Measurements from ENCODE around the gene ZNF577. TPM values are rescaled to one million over a fixed set of nuclear protein-coding genes. Genes with fewer than 3 reads are reported as not detected.

ZNF577 gene
- total RNA-seq, 2 donors from 2014 or later, result 6.4 to 9.5 TPM

GRCh38 chr19:51837145-51837544 lies 50.6 kb downstream of the ZNF577 start:
- TF ChIP-seq CTCF (IDR thresholded peaks at IDR 0.05), result no peak
- no peaks in the 10 kb centered on the region for H3K36me3 ChIP-seq
- no peak overlapping the region for H3K27ac ChIP-seq
- H3K27me3 ChIP-seq, result no peaks in the 10 kb centered on the region
- H3K9me3 ChIP-seq, result no peaks in the 10 kb centered on the region
- H3K4me3 ChIP-seq, result no peak overlapping the region
- H3K4me1 ChIP-seq, result no peaks in the 10 kb centered on the region
- DNase-seq (ENCODE audit: low spot score), result no peak

- no peak for DNase-seq (ENCODE audit: low spot score)
- no peaks in the 10 kb centered on the region for H3K27me3 ChIP-seq
- H3K27ac ChIP-seq, result no peak overlapping the region
- no peaks in the 10 kb centered on the region for H3K36me3 ChIP-seq
- peak in 1 of 2 donors; percentile 38 for TF ChIP-seq CTCF (IDR thresholded peaks at IDR 0.05)
- H3K9me3 ChIP-seq, result no peaks in the 10 kb centered on the region
- H3K4me3 ChIP-seq, result no peak overlapping the region
- no peaks in the 10 kb centered on the region for H3K4me1 ChIP-seq
These were observed 57.5 kb downstream of the ZNF577 start for GRCh38 chr19:51830274-51830673.

GRCh38 chr19:51824281-51825005 lies 63.3 kb downstream of the ZNF577 start:
- no peak for TF ChIP-seq CTCF (IDR thresholded peaks at IDR 0.05)
- no peaks in the 10 kb centered on the region for H3K9me3 ChIP-seq
- no peaks in the 10 kb centered on the region for H3K36me3 ChIP-seq
- no peaks in the 10 kb centered on the region for H3K27me3 ChIP-seq
- no peaks in the 10 kb centered on the region for H3K4me1 ChIP-seq
- DNase-seq (ENCODE audit: low spot score), result no peak
- H3K27ac ChIP-seq, result no peak overlapping the region
- no peak overlapping the region for H3K4me3 ChIP-seq

- Histone ChIP-seq H3K27ac (no peak overlapping the region), H3K4me3 (no peak overlapping the region), H3K4me1 (no peaks in the 10 kb centered on the region), H3K36me3 (no peaks in the 10 kb centered on the region), H3K27me3 (no peaks in the 10 kb centered on the region), H3K9me3 (no peaks in the 10 kb centered on the region)
- no peak for TF ChIP-seq CTCF (IDR thresholded peaks at IDR 0.05)
- DNase-seq (ENCODE audit: low spot score), result no peak
These were observed 64.8 kb downstream of the ZNF577 start for GRCh38 chr19:51822946-51823345.

- H3K27me3 ChIP-seq, result no peaks in the 10 kb centered on the region
- no peak for DNase-seq (ENCODE audit: low spot score)
- no peaks in the 10 kb centered on the region for H3K36me3 ChIP-seq
- H3K4me1 ChIP-seq, result peaks cover 0 to 2% of the 10 kb centered on the region in 2 donors
- no peak overlapping the region for H3K4me3 ChIP-seq
- no peak for TF ChIP-seq CTCF (IDR thresholded peaks at IDR 0.05)
- H3K27ac ChIP-seq, result no peak overlapping the region
- H3K9me3 ChIP-seq, result no peaks in the 10 kb centered on the region
These were observed 65.4 kb downstream of the ZNF577 start for GRCh38 chr19:51822325-51822724.

GRCh38 chr19:51821921-51822320 lies 65.8 kb downstream of the ZNF577 start:
- H3K27ac ChIP-seq, result no peak overlapping the region
- no peaks in the 10 kb centered on the region for H3K36me3 ChIP-seq
- no peak overlapping the region for H3K4me3 ChIP-seq
- H3K4me1 ChIP-seq, result peaks cover 0 to 6% of the 10 kb centered on the region in 2 donors
- TF ChIP-seq CTCF (IDR thresholded peaks at IDR 0.05), result no peak
- H3K9me3 ChIP-seq, result no peaks in the 10 kb centered on the region
- H3K27me3 ChIP-seq, result no peaks in the 10 kb centered on the region
- no peak for DNase-seq (ENCODE audit: low spot score)
